Hypothalamus (tissue), 51 donors: ENCODE measurements around the gene PITX3.
"Not testable (repeated sequence)": the region's sequence is repeated elsewhere in the genome, so short reads cannot be mapped to it uniquely, and the experiment has no call there.

Experiments
- DNase-seq, 51 donors: peaks; one replicate each; lab custom pipeline; 2025; lab: John Stamatoyannopoulos, UW

Gene PITX3

DNA sequence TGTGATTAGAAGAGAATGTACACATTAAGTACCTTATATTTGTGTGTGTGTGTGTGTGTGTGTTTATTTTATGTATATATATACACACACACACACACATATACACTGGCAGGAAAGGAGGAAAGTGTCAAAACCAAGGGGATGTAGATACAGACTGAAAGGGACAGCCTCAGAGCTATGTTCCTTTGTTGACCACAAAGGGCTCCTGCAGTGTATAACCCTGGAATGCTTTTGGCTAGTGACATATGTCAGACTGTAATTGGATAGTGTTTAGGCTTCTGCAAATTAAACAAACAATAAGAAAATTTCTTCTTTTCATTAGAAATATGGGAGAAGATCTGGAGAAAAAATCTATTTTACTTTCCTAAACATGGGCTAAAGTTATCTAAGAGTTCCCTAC is 19.9 kb upstream of the PITX3 start:
- DNase-seq, result no peak

GRCh38 chr10:102255404-102255803 is 14.1 kb upstream of the PITX3 start:
- DNase-seq, result no peak

DNA sequence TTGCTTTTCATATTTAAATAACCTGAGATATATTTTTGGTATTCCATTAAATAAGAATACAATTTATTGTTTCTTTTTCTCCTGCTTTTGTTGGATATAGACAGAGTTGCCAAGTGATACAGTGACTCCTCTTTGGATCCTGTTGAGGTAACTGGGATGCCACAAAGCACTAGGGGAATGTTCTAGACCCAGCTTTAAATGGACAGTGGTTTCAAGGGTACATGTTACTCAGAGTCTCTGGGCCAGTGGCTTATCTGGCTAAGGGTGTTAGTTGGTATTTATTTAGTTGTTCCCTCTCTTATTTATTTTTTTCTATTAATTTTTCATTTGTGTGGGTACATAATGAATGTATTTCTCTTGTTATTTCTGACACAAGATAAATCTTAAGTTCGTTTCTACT is 13.1 kb upstream of the PITX3 start:
- no peak for DNase-seq

- DNase-seq, result not testable (repeated sequence)
Observed at GRCh38 chr10:102252508-102252907, 11.2 kb upstream of the PITX3 start.

GRCh38 chr10:102247734-102248133 is 6.4 kb upstream of the PITX3 start:
- peak in 2 of 51 donors; percentile 9 to 47 for DNase-seq

- no peak for DNase-seq
Observed at GRCh38 chr10:102246261-102246660, 4.9 kb upstream of the PITX3 start.

DNA sequence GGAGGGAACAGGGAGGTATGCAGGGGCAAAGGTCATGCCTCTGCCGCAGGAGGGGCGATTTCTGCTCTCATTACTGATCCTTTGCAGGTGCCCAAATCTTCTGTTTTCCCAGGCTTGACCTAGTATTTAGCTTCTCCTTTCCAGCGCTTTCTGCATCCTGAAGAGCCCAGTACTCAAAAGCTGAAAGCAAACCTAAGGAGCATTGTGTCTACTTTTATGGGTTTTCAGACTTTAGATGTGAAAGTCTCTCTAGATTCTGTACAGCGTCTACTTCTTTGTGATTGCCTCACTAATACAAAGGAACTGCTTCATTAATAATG is 4.6 kb upstream of the PITX3 start:
- DNase-seq, result no peak

DNA sequence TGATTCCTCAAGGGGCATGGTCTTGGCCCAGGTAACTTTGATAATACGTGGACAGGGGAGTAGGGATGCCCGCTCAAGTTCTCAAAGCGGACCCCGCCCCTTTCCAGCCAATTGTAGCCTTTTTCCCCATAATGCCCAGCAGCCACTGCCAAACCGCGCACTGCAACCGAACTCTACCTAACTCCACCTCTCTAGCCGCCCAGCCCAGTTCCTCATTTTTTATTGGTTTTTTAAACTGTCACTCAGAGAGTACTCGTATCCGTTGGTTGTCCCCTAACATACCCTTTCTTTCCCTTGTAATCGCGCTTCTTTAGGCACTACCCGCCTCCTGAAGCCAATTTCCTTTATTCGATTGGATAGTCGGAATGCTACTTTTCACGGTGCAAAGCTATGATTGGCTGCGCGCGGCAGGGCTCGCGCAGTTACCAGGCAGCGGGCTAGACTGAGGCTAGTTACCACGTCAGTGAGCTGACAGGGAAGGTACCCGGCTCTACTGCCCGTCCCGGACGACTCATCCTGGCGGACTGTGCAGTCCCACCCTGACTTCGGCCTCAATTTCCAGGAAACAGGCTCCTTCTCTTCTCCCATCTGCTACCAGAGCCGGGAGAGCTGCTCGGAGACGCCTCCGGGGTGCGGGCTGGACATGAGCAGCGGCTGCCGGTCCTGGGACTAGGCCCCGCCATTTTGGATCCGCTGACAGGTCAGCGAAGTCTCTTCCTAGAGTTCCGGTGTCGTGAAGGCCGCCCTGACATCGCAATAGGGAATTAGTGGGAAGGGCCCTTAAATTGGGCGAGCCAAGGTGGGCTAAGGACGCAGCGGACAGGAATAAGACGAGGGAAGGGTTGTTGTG is 4.0 kb upstream of the PITX3 start, which contains the start of gene GBF1:
TSS of gene GBF1 (plus strand) at position 451 of the 850 bp plus-strand sequence. CDS start 13,407 bp downstream, outside the sequence.
- DNase-seq, result peak; percentile 67 to 99 (median 94)

DNA sequence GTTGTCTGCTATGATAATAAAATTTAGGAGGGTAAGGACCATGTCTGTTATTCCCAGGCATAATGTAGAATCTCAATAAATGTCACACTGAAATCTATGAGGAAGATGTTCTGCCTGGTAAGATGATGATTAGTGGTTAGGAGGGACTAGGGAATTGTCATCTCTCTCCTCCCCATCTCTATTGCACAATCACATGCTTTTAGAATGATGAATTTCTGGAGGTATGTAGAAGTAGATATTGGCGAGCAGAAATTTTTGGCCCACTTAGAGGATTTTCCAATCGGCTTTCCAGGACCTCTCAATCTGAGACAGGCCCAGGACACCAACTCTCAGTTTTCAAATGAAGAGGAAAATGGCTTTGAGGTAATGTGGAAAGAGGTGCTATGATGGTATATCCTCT is 2.0 kb upstream of the PITX3 start:
- no peak for DNase-seq

- no peak for DNase-seq
Observed at GRCh38 chr10:102242118-102242485, 790 bp upstream of the PITX3 start.

DNA sequence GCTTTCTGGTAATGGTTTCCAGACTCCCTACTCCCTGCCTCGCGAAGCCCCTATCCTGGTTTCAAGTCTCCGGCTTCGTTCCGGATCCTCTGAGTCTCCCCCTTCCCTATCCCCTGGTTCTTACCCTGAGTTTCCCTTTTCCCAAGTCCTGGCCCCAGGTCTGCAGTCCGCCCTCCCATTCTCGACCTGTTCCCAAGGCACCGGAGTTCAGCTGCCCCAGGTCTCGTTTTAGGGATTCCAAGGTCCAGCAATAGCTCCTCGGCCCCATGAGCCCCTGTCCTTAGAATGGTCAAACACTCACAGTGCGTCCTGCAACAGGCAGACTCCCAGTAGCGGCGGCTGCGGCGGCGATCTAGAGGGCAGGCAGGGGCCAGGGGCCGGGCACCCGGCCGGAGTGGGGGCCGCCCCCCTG is 274 bp downstream of the PITX3 start:
- DNase-seq, result no peak

DNA sequence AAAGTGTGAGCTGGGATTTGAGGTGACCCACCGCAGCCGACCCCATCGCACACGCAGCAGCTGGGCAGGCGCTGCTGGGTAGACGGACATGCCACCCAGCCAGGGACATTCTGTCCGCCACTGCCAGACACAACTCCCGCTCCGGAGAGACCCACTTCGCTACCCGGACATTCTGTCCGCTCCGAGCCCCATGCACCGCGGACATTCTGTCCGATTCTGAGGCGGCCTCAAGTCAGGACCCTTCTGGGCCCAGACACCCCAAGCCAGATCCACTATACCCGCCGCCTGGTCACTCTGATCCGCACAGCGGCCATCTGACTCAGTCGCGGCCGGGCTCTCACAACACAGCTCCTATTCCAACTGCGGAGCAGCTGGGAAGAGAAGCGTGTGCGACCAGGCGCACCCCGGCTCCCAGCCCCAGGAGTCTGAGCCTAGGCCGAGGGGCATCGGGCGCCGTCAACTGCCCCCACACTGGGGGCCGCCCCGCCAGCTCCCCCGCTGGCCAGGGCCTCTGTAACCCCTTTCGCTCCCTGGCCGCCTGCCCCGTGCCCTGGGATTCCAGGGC is 763 bp downstream of the PITX3 start:
- no peak for DNase-seq

DNA sequence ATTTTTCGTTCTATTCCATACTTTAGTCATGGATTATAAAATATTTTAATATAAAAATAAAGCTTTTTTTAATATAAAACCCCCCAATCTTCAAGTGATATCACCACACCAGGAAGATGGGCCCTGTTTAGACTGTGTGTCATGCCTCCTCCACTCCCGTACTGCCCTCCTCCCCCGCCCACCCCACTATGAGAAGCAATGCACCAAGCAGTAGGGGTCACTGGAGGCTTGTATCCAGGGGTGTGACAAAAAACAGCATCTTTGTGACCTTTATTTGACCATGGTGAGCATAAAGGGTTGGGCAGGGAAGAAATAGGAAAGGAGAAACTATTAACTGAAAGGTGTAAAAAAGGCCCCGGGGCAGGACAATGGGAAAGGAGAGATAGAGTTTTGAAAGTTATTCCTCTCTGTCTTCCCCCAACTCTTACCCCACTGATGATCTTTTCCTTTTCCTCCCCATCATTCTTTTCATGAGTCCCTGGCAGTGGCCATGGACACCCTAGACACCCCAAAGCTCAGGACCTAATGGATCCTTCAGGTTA is 3.5 kb downstream of the PITX3 start:
- DNase-seq, result no peak

DNA sequence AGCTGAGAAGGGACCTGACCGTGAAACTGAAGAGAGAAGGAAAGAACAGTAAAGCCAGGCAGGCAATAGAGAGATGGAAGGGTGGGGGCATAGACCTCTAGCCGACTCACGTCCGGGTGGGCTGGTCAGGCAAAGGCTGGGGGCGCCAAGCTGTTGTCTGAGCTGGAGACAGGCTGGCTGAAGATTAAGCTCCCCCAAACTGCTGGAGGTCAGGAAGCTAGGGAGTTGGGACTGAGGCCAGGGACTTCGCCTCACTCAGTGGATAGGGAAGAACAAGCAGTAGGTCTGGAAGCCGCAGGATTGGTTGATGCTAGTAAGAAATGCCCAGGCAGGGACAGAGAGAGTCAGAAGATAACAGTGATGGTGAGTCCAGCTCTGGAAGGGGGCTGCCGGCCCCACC is 5.3 kb downstream of the PITX3 start:
- DNase-seq, result no peak

- DNase-seq, result no peak
Observed at GRCh38 chr10:102235598-102235920, 5.8 kb downstream of the PITX3 start.

DNA sequence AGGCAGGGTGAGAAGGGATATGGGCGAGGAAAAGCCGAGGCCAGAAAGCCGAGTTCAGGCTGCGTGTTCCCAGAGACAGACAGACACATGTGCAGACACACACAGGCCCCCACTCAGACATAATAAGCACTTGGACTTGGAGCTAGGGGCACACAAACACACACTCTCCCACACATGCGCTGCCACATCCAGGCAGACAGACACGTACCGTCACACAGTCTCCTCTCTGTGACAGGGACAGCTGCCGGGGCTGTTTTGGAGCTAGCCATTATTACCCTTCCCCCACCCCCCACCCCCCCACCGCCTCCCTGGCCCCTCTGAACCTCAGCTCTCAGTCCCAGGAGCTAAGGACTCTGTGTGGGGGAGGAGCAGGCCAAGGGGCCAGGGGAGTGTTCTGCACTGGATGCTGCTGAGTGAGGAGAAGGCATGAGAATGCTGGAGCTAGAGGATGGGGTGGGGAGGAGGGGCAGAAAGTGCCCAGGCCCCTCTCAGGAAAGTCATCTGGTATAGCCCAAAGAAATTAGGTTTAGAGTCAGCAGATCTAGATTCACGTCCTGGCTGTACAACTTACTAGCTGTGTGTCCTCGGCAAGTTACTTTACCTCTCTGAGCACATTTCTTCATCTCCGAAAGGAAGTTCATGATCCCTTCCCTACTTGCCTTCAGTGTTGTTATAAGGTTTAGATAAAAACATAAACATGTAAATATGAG is 6.3 kb downstream of the PITX3 start:
- DNase-seq, result no peak

- no peak for DNase-seq
Observed at GRCh38 chr10:102233997-102234396, 7.3 kb downstream of the PITX3 start.

GRCh38 chr10:102231357-102232318 is 9.7 kb downstream of the PITX3 start:
- DNase-seq, result peak in 2 of 51 donors; percentile 3 to 5

DNA sequence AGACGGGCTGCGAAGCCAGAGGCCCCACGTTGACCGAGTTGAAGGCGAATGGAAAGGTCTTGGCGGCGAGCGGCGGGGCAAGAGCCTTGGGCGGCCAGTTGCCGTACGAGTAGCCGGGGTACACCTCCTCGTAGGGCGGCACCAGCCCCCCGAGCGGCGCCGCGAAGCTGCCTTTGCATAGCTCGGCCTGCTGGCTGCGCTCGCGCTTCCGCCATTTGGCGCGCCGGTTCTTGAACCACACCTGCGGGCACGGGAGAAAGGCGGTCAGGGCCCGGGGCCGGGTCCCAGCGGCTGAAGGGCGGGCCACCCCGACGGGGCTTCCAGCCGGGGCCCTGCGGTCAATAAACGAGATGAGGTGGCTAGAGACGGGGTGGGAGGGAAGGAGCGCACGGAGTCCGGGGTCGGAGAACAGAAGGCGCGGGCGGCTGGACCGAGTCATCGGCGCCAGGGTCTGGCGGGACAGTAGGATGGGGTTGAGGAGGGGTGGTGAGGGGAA is 10.4 kb downstream of the PITX3 start:
- peak in 2 of 51 donors; percentile 7 to 17 for DNase-seq

GRCh38 chr10:102230264-102230860 is 10.9 kb downstream of the PITX3 start:
- no peak for DNase-seq
